GM21723 (cell line): ENCODE data around the gene TNFRSF13B.
A peak's percentile ranks its signal among the peaks of the same experiment; 100 is the strongest.
"Not testable (repeated sequence)": the region's sequence is repeated elsewhere in the genome, so short reads cannot be mapped to it uniquely, and the experiment has no call there.

ENCODE experiments used
- ATAC-seq: cut with Tn5 transposase; IDR thresholded peaks from one replicate; pipeline ENCODE4 v1.9.1; 2021; ENCODE audit warnings: mild to moderate bottlenecking, moderate library complexity; ENCODE audit not compliant: unreplicated experiment

The TNFRSF13B gene

GRCh38 chr17:16961792-16962191 is 10.1 kb downstream of the TNFRSF13B start:
- no peak for ATAC-seq

GRCh38 chr17:16961022-16961421 is 10.9 kb downstream of the TNFRSF13B start:
- ATAC-seq: not testable (repeated sequence)

- ATAC-seq: not testable (repeated sequence)
These were observed 16.9 kb downstream of the TNFRSF13B start for GRCh38 chr17:16955011-16955410.

- no peak for ATAC-seq
These were observed 17.4 kb downstream of the TNFRSF13B start for GRCh38 chr17:16954521-16954920.

- no peak for ATAC-seq
These were observed 18.1 kb downstream of the TNFRSF13B start for GRCh38 chr17:16953841-16954240.

GRCh38 chr17:16953347-16953746 is 18.6 kb downstream of the TNFRSF13B start:
- ATAC-seq: no peak

- no peak for ATAC-seq
These were observed 19.5 kb downstream of the TNFRSF13B start for GRCh38 chr17:16952401-16952800.

GRCh38 chr17:16950488-16950887 is 21.4 kb downstream of the TNFRSF13B start:
- no peak for ATAC-seq

GRCh38 chr17:16948587-16949376 is 23.1 kb downstream of the TNFRSF13B start:
- no peak for ATAC-seq

- peak; percentile 45 for ATAC-seq
These were observed 24.4 kb downstream of the TNFRSF13B start for GRCh38 chr17:16947470-16947869.

- no peak for ATAC-seq
These were observed 26.2 kb downstream of the TNFRSF13B start for GRCh38 chr17:16945663-16946218.

- ATAC-seq: no peak
These were observed 26.8 kb downstream of the TNFRSF13B start for GRCh38 chr17:16945136-16945482.

GRCh38 chr17:16944334-16945135 is 27.4 kb downstream of the TNFRSF13B start:
- ATAC-seq: no peak

GRCh38 chr17:16943541-16944333 is 28.2 kb downstream of the TNFRSF13B start:
- no peak for ATAC-seq

- ATAC-seq: no peak
These were observed 28.9 kb downstream of the TNFRSF13B start for GRCh38 chr17:16943032-16943352.

GRCh38 chr17:16942141-16943031 is 29.5 kb downstream of the TNFRSF13B start:
- ATAC-seq: no peak

- no peak for ATAC-seq
These were observed 30.6 kb downstream of the TNFRSF13B start for GRCh38 chr17:16941072-16942036.

GRCh38 chr17:16940116-16940881 is 31.6 kb downstream of the TNFRSF13B start:
- ATAC-seq: no peak
